GM19240 (cell line): ENCODE measurements around the gene CXCL12.

Experiments
- DNase-seq: peaks from one replicate; pipeline ENCODE4 v3.0.0; 2011; ENCODE audit warnings: low spot score; ENCODE audit not compliant: insufficient read length

The CXCL12 gene

GRCh38 chr10:44335330-44336021 lies 49.4 kb downstream of the CXCL12 start:
- DNase-seq = no peak

GRCh38 chr10:44334621-44335184 lies 50.2 kb downstream of the CXCL12 start:
- DNase-seq = no peak

GRCh38 chr10:44334091-44334490 lies 50.8 kb downstream of the CXCL12 start:
- DNase-seq = no peak

GRCh38 chr10:44333511-44333910 lies 51.4 kb downstream of the CXCL12 start:
- no peak for DNase-seq

- DNase-seq = no peak
Observed at GRCh38 chr10:44332465-44332864, 52.4 kb downstream of the CXCL12 start.

GRCh38 chr10:44330431-44330830 lies 54.5 kb downstream of the CXCL12 start:
- no peak for DNase-seq

GRCh38 chr10:44327461-44327860 lies 57.4 kb downstream of the CXCL12 start:
- no peak for DNase-seq
